NOMO-1 treated with dmso at 0.1 percent for 144 hours (cell line): Measurements from ENCODE around the gene INSM2.

Source experiments
- DNase-seq: peaks from one replicate; lab custom pipeline; 2025; ENCODE audit not compliant: unreplicated experiment; lab: John Stamatoyannopoulos, UW

INSM2 gene

GRCh38 chr14:35543006-35543405 lies 9.0 kb downstream of the INSM2 start:
- DNase-seq, result no peak

DNA sequence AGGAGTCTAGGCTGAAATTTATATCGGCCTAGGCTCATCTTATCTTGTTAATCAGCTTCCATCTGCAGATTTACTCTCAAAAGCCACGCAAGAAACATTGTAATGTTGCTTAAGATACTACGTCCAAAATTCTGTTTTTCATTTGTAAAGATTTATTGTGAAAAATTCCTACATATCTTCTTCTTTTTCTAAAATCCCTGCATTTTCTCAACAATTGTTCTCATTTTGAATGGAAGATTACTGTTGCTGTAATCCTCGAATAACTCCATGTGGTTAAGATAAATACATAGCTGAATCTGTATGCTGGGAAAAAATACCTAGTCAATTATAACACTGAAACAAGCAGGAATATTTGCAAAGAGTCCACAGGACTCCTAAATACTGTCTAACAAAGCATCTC lies 15.6 kb downstream of the INSM2 start:
- no peak for DNase-seq

DNA sequence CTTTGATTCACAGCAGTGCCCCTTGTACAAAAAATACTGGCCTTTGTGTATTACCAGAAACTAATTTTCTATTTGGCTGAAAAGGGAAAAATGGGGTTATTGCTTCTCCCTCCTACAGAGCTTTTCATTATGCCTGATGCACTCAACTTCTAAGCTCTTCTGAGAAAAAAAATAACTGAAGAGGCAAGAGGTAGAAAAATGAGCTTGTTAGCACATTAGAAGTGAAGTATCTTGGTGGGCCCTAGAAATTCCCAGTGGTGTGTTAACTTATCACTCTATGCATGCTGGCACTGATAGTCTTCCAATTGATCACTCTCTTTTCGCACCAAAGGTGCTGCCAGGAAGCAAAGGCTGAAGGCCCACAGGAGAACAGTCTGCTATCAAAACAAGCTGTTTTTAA lies 17.1 kb downstream of the INSM2 start:
- no peak for DNase-seq

DNA sequence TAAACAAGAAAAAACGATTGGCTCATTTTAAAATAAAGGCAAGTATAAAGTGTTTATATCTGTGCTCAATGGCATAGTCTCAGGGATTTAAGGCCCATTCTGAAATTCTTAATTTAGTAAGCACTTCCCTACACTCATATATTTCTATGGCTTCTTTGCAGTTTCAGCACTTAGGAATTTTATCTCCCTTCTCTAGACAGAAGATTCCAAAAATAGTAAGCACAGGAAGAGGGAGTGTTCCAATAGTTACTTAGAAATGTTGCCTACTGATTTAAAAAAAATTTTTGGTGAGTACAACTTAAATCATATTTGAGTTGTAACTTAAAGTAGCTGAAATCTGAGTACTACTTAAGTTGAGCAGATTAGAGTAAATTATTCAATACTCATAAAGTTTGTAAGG lies 19.8 kb downstream of the INSM2 start:
- DNase-seq, result no peak

DNA sequence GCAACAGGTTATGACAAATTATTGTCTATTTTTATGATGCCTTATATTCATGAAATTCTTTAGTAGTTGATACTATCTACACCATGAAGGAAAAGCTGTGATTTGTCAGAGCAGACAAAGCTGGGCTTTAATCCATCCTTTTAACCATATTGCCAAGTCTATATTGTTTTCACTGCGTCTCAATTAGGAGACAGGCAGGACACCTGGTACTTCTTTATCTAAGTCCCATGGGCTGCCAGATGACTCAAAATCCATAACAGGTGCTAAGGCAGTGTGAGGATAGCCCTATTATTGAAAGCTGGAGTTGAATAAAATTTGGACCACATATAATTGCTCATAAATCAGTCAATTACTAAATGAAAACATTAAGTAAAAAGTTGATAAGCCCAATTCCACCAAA lies 22.6 kb downstream of the INSM2 start:
- DNase-seq, result no peak

GRCh38 chr14:35557221-35557747 lies 23.3 kb downstream of the INSM2 start:
- DNase-seq, result no peak

GRCh38 chr14:35558680-35559079 lies 24.7 kb downstream of the INSM2 start:
- no peak for DNase-seq

- DNase-seq, result no peak
Measured at GRCh38 chr14:35565871-35566464, 32.0 kb downstream of the INSM2 start.

GRCh38 chr14:35571598-35571997 lies 37.6 kb downstream of the INSM2 start:
- DNase-seq, result no peak

DNA sequence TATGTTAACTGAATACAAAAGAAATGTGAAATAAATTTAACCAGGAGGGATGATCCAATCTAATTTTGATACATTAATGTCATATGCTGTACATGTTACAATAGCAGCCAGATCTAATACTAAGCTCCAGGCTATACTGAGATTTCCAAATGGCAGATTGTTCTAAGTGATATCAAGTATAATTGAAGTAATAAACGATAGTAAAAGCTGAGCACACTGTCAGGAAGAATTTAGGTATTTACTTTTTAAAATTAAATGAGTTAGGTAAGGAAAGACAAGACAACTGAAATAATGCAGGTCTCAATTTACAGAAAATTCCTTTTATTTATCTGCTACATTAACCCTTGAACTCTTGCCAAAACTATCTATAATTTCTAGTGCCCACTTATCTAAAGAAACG lies 39.9 kb downstream of the INSM2 start:
- no peak for DNase-seq

- DNase-seq, result no peak
Measured at GRCh38 chr14:35576260-35576659, 42.3 kb downstream of the INSM2 start.

DNA sequence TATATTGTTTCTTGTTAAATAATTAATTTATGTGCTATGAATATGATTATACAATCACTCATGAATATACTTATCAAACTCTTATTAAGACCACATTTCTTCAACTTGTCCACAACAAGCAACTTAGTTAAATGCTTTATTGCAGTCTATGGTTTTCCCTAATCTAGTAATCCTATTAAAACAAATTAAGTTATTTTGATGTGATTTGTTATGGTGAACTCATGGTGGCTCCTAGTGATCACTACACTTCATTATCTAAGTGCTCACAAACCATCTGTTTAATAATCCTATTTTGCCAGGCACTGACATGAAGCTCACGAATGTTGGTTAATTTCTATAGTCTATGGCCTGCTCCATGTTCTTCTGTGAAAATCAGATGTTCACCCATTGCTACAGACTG lies 42.9 kb downstream of the INSM2 start:
- no peak for DNase-seq

GRCh38 chr14:35578135-35578534 lies 44.2 kb downstream of the INSM2 start:
- no peak for DNase-seq

DNA sequence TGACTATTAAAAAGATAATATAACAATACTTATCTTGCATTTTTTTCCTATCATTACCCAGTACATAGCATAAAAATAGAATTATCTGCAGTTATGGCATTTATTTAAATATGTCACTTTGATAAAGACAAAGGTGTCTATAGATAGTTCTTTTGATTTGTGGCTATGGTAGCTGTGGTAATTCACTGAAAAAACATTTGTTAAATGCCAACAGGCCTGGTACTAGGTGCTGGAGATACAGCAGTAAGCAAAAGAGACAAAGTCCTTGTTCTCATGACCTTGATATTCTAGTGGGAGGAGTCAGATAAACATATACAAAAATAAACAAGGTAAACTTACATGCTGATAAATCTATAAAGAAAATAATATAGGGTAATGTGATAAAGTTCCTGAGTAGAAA lies 44.7 kb downstream of the INSM2 start:
- no peak for DNase-seq
